Uterus (tissue), 2 donors: ENCODE data around the gene HSD17B2.

ENCODE experiments used
- POLR2A ChIP-seq, 2 donors: fragments of 450-650 bp; IDR thresholded peaks; one replicate each; pipeline ENCODE4 v1.6.1; 2016; ENCODE audit warnings: antibody characterized with exemption in 2 of 2, mild to moderate bottlenecking in 1 of 2, moderate library complexity in 1 of 2
- TF ChIP-seq, protein P1 (sequence below), 4 experiments: fragments of 200-600 bp in 2 of 4; fragments of 450-650 bp in 2 of 4; sonication (generic) in 2 of 4; IDR thresholded peaks; one replicate each; pipeline ENCODE4 v1.5.1; 2016 to 2019; ENCODE audit warnings: antibody characterized with exemption in 4 of 4, mild to moderate bottlenecking in 2 of 4, moderate library complexity in 1 of 4

DNA sequence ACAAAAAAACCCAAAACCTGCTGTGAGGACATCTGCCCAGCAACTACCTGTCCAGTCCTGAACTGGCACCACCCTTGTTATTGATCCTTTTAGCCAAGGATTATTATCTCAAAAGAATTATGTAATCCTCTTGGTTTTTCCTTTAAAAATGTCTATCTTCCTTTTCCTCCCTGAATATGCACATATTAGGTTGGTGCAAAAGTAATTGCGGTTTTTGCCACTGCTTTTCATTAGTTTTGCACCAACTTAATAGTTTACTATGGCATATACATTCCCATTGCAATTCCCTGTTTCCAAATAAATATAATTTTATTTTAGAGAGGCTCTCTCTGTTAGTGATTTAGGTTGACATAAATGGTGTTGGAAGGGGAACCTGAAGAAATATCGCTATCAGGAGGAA lies 83.7 kb downstream of the HSD17B2 start:
- TF ChIP-seq, protein P1, sequence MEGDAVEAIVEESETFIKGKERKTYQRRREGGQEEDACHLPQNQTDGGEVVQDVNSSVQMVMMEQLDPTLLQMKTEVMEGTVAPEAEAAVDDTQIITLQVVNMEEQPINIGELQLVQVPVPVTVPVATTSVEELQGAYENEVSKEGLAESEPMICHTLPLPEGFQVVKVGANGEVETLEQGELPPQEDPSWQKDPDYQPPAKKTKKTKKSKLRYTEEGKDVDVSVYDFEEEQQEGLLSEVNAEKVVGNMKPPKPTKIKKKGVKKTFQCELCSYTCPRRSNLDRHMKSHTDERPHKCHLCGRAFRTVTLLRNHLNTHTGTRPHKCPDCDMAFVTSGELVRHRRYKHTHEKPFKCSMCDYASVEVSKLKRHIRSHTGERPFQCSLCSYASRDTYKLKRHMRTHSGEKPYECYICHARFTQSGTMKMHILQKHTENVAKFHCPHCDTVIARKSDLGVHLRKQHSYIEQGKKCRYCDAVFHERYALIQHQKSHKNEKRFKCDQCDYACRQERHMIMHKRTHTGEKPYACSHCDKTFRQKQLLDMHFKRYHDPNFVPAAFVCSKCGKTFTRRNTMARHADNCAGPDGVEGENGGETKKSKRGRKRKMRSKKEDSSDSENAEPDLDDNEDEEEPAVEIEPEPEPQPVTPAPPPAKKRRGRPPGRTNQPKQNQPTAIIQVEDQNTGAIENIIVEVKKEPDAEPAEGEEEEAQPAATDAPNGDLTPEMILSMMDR (IDR thresholded peaks at IDR 0.05): no peak
- no peak for TF ChIP-seq POLR2A (IDR thresholded peaks at IDR 0.05)
